Head of caudate nucleus (tissue), 42 donors: ENCODE data around the gene MSX1.

Experiments
- DNase-seq, 42 donors: peaks; one replicate each; pipeline versions ENCODE4 v3.0.0 to v3.0.0-alpha.2; 2020 to 2021; ENCODE audit warnings: mixed read lengths in 7 of 42
- intact Hi-C: fragments of 100-400 bp; cut with DNase I; formaldehyde crosslinking; loops from one replicate; pipeline ENCODE4 v1.15.0; 2022

The MSX1 gene

GRCh38 chr4:4838051-4838935 lies 21.2 kb upstream of the MSX1 start:
- intact Hi-C loops, result no loop called here
- peak in 1 of 42 donors; percentile 37 for DNase-seq

- DNase-seq, result peak in 1 of 42 donors; percentile 34
- intact Hi-C loops, result no loop called here
Measured at GRCh38 chr4:4838936-4839810, 20.3 kb upstream of the MSX1 start.

GRCh38 chr4:4840351-4840750 lies 19.1 kb upstream of the MSX1 start:
- intact Hi-C loops, result no loop called here
- DNase-seq, result no peak

GRCh38 chr4:4841156-4841555 lies 18.3 kb upstream of the MSX1 start:
- intact Hi-C loops, result no loop called here

GRCh38 chr4:4842476-4843441 lies 16.7 kb upstream of the MSX1 start:
- DNase-seq, result peak in 4 of 42 donors; percentile 15 to 45 (median 32)
- intact Hi-C loops, result no loop called here

More at GRCh38 chr4:4841156-4841555, 18.3 kb upstream of the MSX1 start:
- DNase-seq, result no peak

GRCh38 chr4:4843635-4844291 lies 15.7 kb upstream of the MSX1 start:
- intact Hi-C loops, result no loop called here
- DNase-seq, result peak; percentile 53 to 92 (median 77)

GRCh38 chr4:4845027-4845426 lies 14.4 kb upstream of the MSX1 start:
- intact Hi-C loops, result no loop called here
- peak in 2 of 42 donors; percentile 9 to 25 for DNase-seq

GRCh38 chr4:4847011-4847410 lies 12.5 kb upstream of the MSX1 start:
- intact Hi-C loops, result no loop called here
- no peak for DNase-seq

GRCh38 chr4:4848540-4848939 lies 10.9 kb upstream of the MSX1 start:
- DNase-seq, result peak in 1 of 42 donors; percentile 8
- intact Hi-C loops, result no loop called here

GRCh38 chr4:4849106-4849505 lies 10.4 kb upstream of the MSX1 start:
- intact Hi-C loops, result no loop called here
- DNase-seq, result peak in 2 of 42 donors; percentile 3 to 7

GRCh38 chr4:4849524-4850193 lies 9.8 kb upstream of the MSX1 start:
- intact Hi-C loops, result no loop called here
- peak in 2 of 42 donors; percentile 10 to 11 for DNase-seq

- peak in 1 of 42 donors; percentile 13 for DNase-seq
- intact Hi-C loops, result no loop called here
Measured at GRCh38 chr4:4851081-4851480, 8.4 kb upstream of the MSX1 start.

- peak in 1 of 42 donors; percentile 30 for DNase-seq
- intact Hi-C loops, result no loop called here
Measured at GRCh38 chr4:4851906-4852305, 7.6 kb upstream of the MSX1 start.

- peak; percentile 30 to 94 (median 78) for DNase-seq
- intact Hi-C loops, result no loop called here
Measured at GRCh38 chr4:4852591-4853362, 6.7 kb upstream of the MSX1 start.

- intact Hi-C loops, result no loop called here
- DNase-seq, result no peak
Measured at GRCh38 chr4:4853371-4853823, 6.1 kb upstream of the MSX1 start.

GRCh38 chr4:4853921-4854648 lies 5.4 kb upstream of the MSX1 start:
- intact Hi-C loops, result no loop called here
- peak in 1 of 42 donors; percentile 30 for DNase-seq
